K562 (cell line): ENCODE data around the gene BEST4. TPM values are rescaled to one million over a fixed set of nuclear protein-coding genes. Genes with fewer than 3 reads are reported as not detected.

ENCODE experiments used
- ATF7 ChIP-seq: fragments of 450-650 bp; IDR thresholded peaks from 2 replicates; pipeline ENCODE4 v1.7.1; 2014; ENCODE audit warnings: mild to moderate bottlenecking, moderate library complexity
- CHAMP1 ChIP-seq: fragments of 450-650 bp; IDR thresholded peaks from 2 replicates; pipeline ENCODE4 v1.6.1; 2016; ENCODE audit warnings: mild to moderate bottlenecking
- ELF2 ChIP-seq: fragments of 250-450 bp; sonication (Bioruptor Pico); IDR thresholded peaks from 2 replicates; pipeline ENCODE4 v1.5.0; 2021; ENCODE audit warnings: mild to moderate bottlenecking
- ETV1 ChIP-seq: fragments of 450-650 bp; conservative IDR thresholded peaks from 2 replicates; pipeline ENCODE4 v1.6.1; 2016; ENCODE audit warnings: missing genetic modification characterization, control low read depth, low read depth, missing compliant biosample characterization
- HDAC1 ChIP-seq, 2 experiments: fragments of 450-650 bp; IDR thresholded peaks; 2 replicates each; pipeline ENCODE4 v1.6.1; 2016 to 2017; ENCODE audit warnings: inconsistent platforms in 1 of 2, mild to moderate bottlenecking in 1 of 2, moderate library complexity in 1 of 2
- ILK ChIP-seq: fragments of 450-650 bp; IDR thresholded peaks from 2 replicates; pipeline ENCODE4 v1.6.1; 2016; ENCODE audit warnings: missing genetic modification characterization, low read depth, mild to moderate bottlenecking, missing compliant biosample characterization, moderate library complexity, borderline replicate concordance
- KAT2B ChIP-seq: IDR thresholded peaks from one replicate; pipeline ENCODE4 v1.6.1; 2012; ENCODE audit warnings: low read depth, mild to moderate bottlenecking, control low read depth, inconsistent platforms, low read length, moderate library complexity
- MYC ChIP-seq, 2 experiments: fragments of 250-450 bp in 1 of 2; sonication (Bioruptor Pico) in 1 of 2; IDR thresholded peaks; 2 replicates each; pipeline versions ENCODE4 v1.5.1 to v1.6.1; 2012 to 2021; ENCODE audit warnings: low read depth in 2 of 2, borderline replicate concordance in 1 of 2, improper control_type of control experiment in 1 of 2, low read length in 1 of 2, mild to moderate bottlenecking in 1 of 2, moderate library complexity in 1 of 2
- NCOA2 ChIP-seq, 2 experiments: fragments of 450-650 bp; IDR thresholded peaks; 2 replicates each; pipeline ENCODE4 v1.6.1; 2018; ENCODE audit warnings: mild to moderate bottlenecking in 2 of 2, moderate library complexity in 1 of 2; ENCODE audit not compliant: partially characterized antibody in 2 of 2
- NCOA4 ChIP-seq: fragments of 450-650 bp; IDR thresholded peaks from 2 replicates; pipeline ENCODE4 v1.6.1; 2018; ENCODE audit warnings: mild to moderate bottlenecking; ENCODE audit not compliant: partially characterized antibody
- NUFIP1 ChIP-seq: fragments of 450-650 bp; IDR thresholded peaks from 2 replicates; pipeline ENCODE4 v1.6.1; 2018; ENCODE audit not compliant: partially characterized antibody
- POLR2B ChIP-seq: fragments of 450-650 bp; IDR thresholded peaks from 2 replicates; pipeline ENCODE4 v1.6.1; 2018; ENCODE audit warnings: low read depth; ENCODE audit not compliant: partially characterized antibody
- POU5F1 ChIP-seq: fragments of 150-350 bp; IDR thresholded peaks from 2 replicates; pipeline ENCODE4 v1.6.1; 2014; ENCODE audit warnings: borderline replicate concordance, low read length, low read depth, mild to moderate bottlenecking; ENCODE audit not compliant: partially characterized antibody
- RFX5 ChIP-seq: IDR thresholded peaks from 2 replicates; pipeline ENCODE4 v1.6.1; 2011; ENCODE audit warnings: low read depth, mild to moderate bottlenecking, improper control_type of control experiment, low read length
- RNF219 ChIP-seq: fragments of 250-450 bp; sonication (Bioruptor Pico); IDR thresholded peaks from 2 replicates; pipeline ENCODE4 v1.5.0; 2022; ENCODE audit warnings: mild to moderate bottlenecking
- SOX6 ChIP-seq: fragments of 450-650 bp; IDR thresholded peaks from 2 replicates; pipeline ENCODE4 v1.6.1; 2014; ENCODE audit warnings: mild to moderate bottlenecking
- SRF ChIP-seq, 2 experiments: fragments of 250-450, 450-650 bp in 1 of 2; sonication (Bioruptor Pico) in 1 of 2; sonication (generic) in 1 of 2; formaldehyde crosslinking; IDR thresholded peaks; 2 replicates each; pipeline versions ENCODE4 v1.5.0 to v1.5.1; 2020 to 2022; ENCODE audit warnings: mild to moderate bottlenecking in 1 of 2, missing genetic modification reagents in 1 of 2
- SRSF1 ChIP-seq: fragments of 200-400 bp; formaldehyde crosslinking; IDR thresholded peaks from 2 replicates; pipeline ENCODE4 v1.6.1; 2017; ENCODE audit warnings: mild to moderate bottlenecking, low read depth, low read length, moderate library complexity
- TAL1 ChIP-seq: fragments of 450-650 bp; IDR thresholded peaks from 2 replicates; pipeline ENCODE4 v1.6.1; 2016; ENCODE audit warnings: mild to moderate bottlenecking
- TEAD4 ChIP-seq, 2 experiments: sonication (generic) in 1 of 2; formaldehyde crosslinking in 1 of 2; IDR thresholded peaks; 2 replicates each; pipeline versions ENCODE4 v1.6.1 to v1.8.0; 2012 to 2022; ENCODE audit warnings: borderline replicate concordance in 1 of 2, inconsistent platforms in 1 of 2, low read length in 1 of 2, mild to moderate bottlenecking in 1 of 2, missing genetic modification reagents in 1 of 2
- TRIM24 ChIP-seq, 2 experiments: fragments of 450-650 bp; IDR thresholded peaks; 2 replicates each; pipeline ENCODE4 v1.6.1; 2016
- ZFPM2 ChIP-seq: fragments of 250-450 bp; sonication (Bioruptor Pico); IDR thresholded peaks from 2 replicates; pipeline ENCODE4 v1.5.1; 2022; ENCODE audit warnings: mild to moderate bottlenecking
- ZNF12 ChIP-seq: sonication (generic); formaldehyde crosslinking; IDR thresholded peaks from 2 replicates; pipeline ENCODE4 v1.4.0; 2020; ENCODE audit warnings: mild to moderate bottlenecking, missing genetic modification reagents
- ZNF444 ChIP-seq: fragments of 250-450 bp; sonication (Bioruptor Pico); IDR thresholded peaks from 2 replicates; pipeline ENCODE4 v1.4.0; 2020; ENCODE audit warnings: mild to moderate bottlenecking, moderate library complexity
- ZSCAN29 ChIP-seq: fragments of 450-650 bp; IDR thresholded peaks from 2 replicates; pipeline ENCODE4 v1.6.1; 2017
- polyA plus RNA-seq, 8 experiments: library from polyadenylated mRNA; depleted of rRNA in 4 of 8; stranded (reverse) in 5 of 8; unstranded in 3 of 8; fragments of >200 nt; fragmentation: Nextera tagmentation in 2 of 8; fragmentation: Illumina TruSeq in 1 of 8; extraction: Ambion mirVana in 2 of 8; extraction: Trizol in 1 of 8; gene quantifications; 2 replicates each; pipeline versions ENCODE4 v1.2.1 to v1.2.3, GENCODE V29; 2011 to 2014; ENCODE audit warnings: inconsistent platforms in 1 of 8, missing spikeins in 1 of 8
- total RNA-seq, 7 experiments: library from RNA; depleted of rRNA in 6 of 7; stranded (reverse); fragments of >200 nt in 6 of 7; fragmentation: Illumina TruSeq in 2 of 7; extraction: Trizol in 2 of 7; gene quantifications; 2 replicates each; pipeline versions ENCODE4 v1.2.1 to v1.2.3, GENCODE V29; 2011 to 2021; ENCODE audit warnings: low replicate concordance in 1 of 7

BEST4 gene
- total and polyA plus RNA-seq, 9 of the 15 experiments (the other 6 are each of a cell fraction or from before 2014, with no cell fraction given) = 0.07 to 0.11 TPM; not detected in 7

- no peak for TF ChIP-seq CHAMP1
- TF ChIP-seq SRF (CRISPR knock-in tag; IDR thresholded peaks at IDR 0.05) = no peak
- TF ChIP-seq HDAC1 (IDR thresholded peaks at IDR 0.05) = peak in 1 of 2 experiments; percentile 38; a peak in 1 of 4 replicates
- TF ChIP-seq ZNF444 (CRISPR knock-in tag) = no peak
- no peak for TF ChIP-seq POLR2B
- no peak for TF ChIP-seq ETV1 (tag)
- TF ChIP-seq SOX6 = no peak; the same call in 1 of the 2 replicates
- no peak for TF ChIP-seq POU5F1
- TF ChIP-seq RNF219 (CRISPR knock-in tag) = no peak
- no peak for TF ChIP-seq NCOA4
- peak; percentile 17; the same call in 1 of the 2 replicates for TF ChIP-seq ATF7
- no peak for TF ChIP-seq TAL1
- no peak for TF ChIP-seq NCOA2 (IDR thresholded peaks at IDR 0.05; ENCODE audit: partially characterized antibody in 2 of 2)
- 0 out of 2 replicates have a peak, but pooled peaks have one; percentile 85 for TF ChIP-seq SRSF1
- no peak for TF ChIP-seq ZFPM2
- no peak for TF ChIP-seq RFX5
- no peak for TF ChIP-seq KAT2B
- no peak for TF ChIP-seq ILK (tag)
- no peak for TF ChIP-seq TEAD4 (IDR thresholded peaks at IDR 0.05; ENCODE audit: low read length)
- TF ChIP-seq TEAD4 (CRISPR knock-in tag; IDR thresholded peaks at IDR 0.05; ENCODE audit: borderline replicate concordance) = 0 out of 2 replicates have a peak, but pooled peaks have one; percentile 29
- no peak for TF ChIP-seq ZNF12 (CRISPR knock-in tag)
- TF ChIP-seq NUFIP1 = no peak
- peak; percentile 70; the same call in 1 of the 2 replicates for TF ChIP-seq MYC (IDR thresholded peaks at IDR 0.05; ENCODE audit: low read depth, low read length)
- no peak for TF ChIP-seq MYC (CRISPR knock-in tag; IDR thresholded peaks at IDR 0.05; ENCODE audit: borderline replicate concordance, low read depth)
- TF ChIP-seq ELF2 (CRISPR knock-in tag) = no peak
- no peak for TF ChIP-seq TRIM24 (IDR thresholded peaks at IDR 0.05)
- no peak for TF ChIP-seq ZSCAN29
Measured at GRCh38 chr1:44786138-44786840, 1.7 kb downstream of the BEST4 start (continued).
